Activated gamma-delta T cell treated with anti-CD3 and anti-CD28 coated beads, Interleukin-2, amount 50 U/mL, for 16 hours (primary cell): ENCODE results near the gene UBAC1.
"Not testable (repeated sequence)": the region's sequence is repeated elsewhere in the genome, so short reads cannot be mapped to it uniquely, and the experiment has no call there.

Experiments used
- DNase-seq: peaks from one replicate; pipeline ENCODE4 v3.0.0-alpha.2; 2020; ENCODE audit warnings: low read depth

UBAC1 gene

GRCh38 chr9:135978642-135979546 lies 17.7 kb upstream of the UBAC1 start:
- peak; percentile 43 for DNase-seq

GRCh38 chr9:135976944-135977343 lies 15.8 kb upstream of the UBAC1 start:
- DNase-seq = no peak

- no peak for DNase-seq
Observed at GRCh38 chr9:135976531-135976930, 15.4 kb upstream of the UBAC1 start.

- no peak for DNase-seq
Observed at GRCh38 chr9:135975834-135976233, 14.7 kb upstream of the UBAC1 start.

GRCh38 chr9:135974220-135974573 lies 13.0 kb upstream of the UBAC1 start:
- DNase-seq = no peak

GRCh38 chr9:135973277-135974219 lies 12.4 kb upstream of the UBAC1 start:
- no peak for DNase-seq

- DNase-seq = no peak
Observed at GRCh38 chr9:135971892-135972291, 10.7 kb upstream of the UBAC1 start.

GRCh38 chr9:135971111-135971766 lies 10.1 kb upstream of the UBAC1 start:
- no peak for DNase-seq

- no peak for DNase-seq
Observed at GRCh38 chr9:135970128-135970815, 9.1 kb upstream of the UBAC1 start.

- DNase-seq = no peak
Observed at GRCh38 chr9:135969064-135969683, 8.0 kb upstream of the UBAC1 start.

- no peak for DNase-seq
Observed at GRCh38 chr9:135968601-135969000, 7.4 kb upstream of the UBAC1 start.

- DNase-seq = no peak
Observed at GRCh38 chr9:135968083-135968476, 6.9 kb upstream of the UBAC1 start.

GRCh38 chr9:135966916-135967260 lies 5.7 kb upstream of the UBAC1 start:
- DNase-seq = not testable (repeated sequence)

- DNase-seq = no peak
Observed at GRCh38 chr9:135965124-135965756, 4.1 kb upstream of the UBAC1 start.

GRCh38 chr9:135963938-135964337 lies 2.8 kb upstream of the UBAC1 start:
- DNase-seq = no peak

GRCh38 chr9:135963338-135963737 lies 2.2 kb upstream of the UBAC1 start:
- no peak for DNase-seq

- no peak for DNase-seq
Observed at GRCh38 chr9:135962696-135963307, 1.6 kb upstream of the UBAC1 start.

- DNase-seq = no peak
Observed at GRCh38 chr9:135961811-135962695, 880 bp upstream of the UBAC1 start.
